ENCODE measurements around the gene ZNRD2.
A peak's percentile ranks its signal among the peaks of the same experiment; 100 is the strongest.

ZNRD2 gene

DNA sequence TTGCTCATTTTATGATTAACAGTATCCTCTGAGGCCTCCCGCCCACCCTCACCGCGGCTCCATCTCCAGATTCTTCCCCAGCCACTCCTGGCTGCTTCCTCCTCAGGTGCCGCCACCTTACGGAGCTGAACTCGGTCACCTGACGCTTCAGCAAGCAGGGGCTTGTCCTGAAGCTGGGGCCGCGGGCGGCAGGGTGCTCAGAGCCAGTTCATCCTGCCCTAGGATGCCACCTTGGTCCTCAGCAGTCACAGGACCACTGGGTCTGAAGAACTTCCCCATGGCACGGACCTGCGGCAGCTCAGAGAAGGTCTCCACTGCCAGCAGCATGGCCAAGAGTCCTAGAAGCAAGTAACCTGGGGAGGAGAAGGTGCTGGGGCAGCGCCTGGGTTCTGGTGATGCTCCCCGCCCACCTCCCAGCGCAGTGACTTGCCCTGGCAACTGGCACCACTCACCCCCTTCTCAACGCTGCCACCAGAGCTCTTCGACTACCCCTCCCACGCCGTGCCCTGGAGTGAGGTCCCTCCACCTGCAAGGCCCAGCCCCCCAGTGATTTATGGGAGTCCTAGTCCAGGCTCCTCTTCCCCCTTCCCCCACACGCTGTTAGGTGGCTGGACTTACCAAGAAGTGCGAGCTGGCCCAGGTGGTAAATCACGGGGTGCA lies 22.7 kb downstream of the ZNRD2 start:
- Mint-ChIP-seq H3K4me1 (ENCODE audit: low read depth) (peaks cover 38% of the 10 kb centered on the region), H3K9me3 (no peaks in the 10 kb centered on the region), H3K27ac (peak overlapping the region; percentile 57), H3K27me3 (no peaks in the 10 kb centered on the region), H3K36me3 (ENCODE audit: low read depth) (peaks cover 63% of the 10 kb centered on the region), H3K4me3 (no peak overlapping the region)
- DNase-seq, result no peak

DNA sequence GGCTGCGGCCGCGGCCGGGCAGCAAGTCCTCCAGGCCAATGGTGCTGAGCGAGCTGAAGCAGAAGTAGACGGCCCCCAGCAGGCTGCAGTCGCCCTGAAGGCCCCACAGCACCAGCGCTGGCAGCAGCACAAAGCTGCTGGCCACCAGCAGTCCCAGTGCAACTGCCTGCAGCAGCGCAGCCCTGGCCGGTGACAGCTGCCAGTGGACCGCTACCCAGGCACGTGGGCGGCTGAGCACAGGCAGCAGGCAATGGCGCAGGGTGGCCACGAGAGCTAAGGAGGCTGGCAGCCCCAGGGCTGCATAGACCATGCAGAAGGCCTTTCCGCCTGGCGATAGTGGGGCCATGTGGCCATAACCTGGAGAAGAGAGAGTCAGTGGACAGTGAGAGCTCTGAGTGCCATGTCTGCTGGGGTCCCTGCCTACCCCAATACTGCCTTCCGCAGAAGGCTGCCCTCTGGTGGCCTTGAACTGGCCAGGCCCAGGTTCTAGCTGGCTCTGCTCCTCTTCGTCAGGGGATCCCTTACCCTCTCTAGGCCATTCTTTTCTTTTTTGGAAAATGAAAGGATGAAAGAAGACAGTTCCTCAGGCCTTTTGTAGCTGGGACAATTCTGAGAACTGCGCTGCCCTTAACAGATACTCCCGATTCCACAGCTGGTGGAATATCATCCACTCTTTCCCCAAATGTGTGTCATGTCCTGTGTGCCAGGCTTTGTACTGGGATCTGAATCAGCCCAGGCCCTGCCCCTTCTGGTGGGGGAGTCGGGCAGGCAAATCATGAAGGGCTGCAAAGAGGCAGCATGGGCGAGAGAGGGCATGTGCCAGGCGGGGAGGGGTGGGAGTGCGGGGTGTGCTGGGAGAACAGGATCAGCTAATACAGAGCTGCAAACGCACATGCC lies 23.5 kb downstream of the ZNRD2 start:
- H3K4me1 Mint-ChIP-seq (ENCODE audit: low read depth), result peaks cover 30% of the 10 kb centered on the region
- no peaks in the 10 kb centered on the region for H3K27me3 Mint-ChIP-seq
- H3K4me3 Mint-ChIP-seq, result no peak overlapping the region
- H3K27ac Mint-ChIP-seq, result peak overlapping the region; percentile 71
- peak; percentile 67 for DNase-seq
- peaks cover 63% of the 10 kb centered on the region for H3K36me3 Mint-ChIP-seq (ENCODE audit: low read depth)
- no peaks in the 10 kb centered on the region for H3K9me3 Mint-ChIP-seq

GRCh38 chr11:65595131-65595530 lies 24.9 kb downstream of the ZNRD2 start:
- Mint-ChIP-seq H3K4me1 (ENCODE audit: low read depth) (peaks cover 19% of the 10 kb centered on the region), H3K27me3 (no peaks in the 10 kb centered on the region), H3K9me3 (no peaks in the 10 kb centered on the region), H3K27ac (peak overlapping the region; percentile 50), H3K4me3 (no peak overlapping the region), H3K36me3 (ENCODE audit: low read depth) (peaks cover 61% of the 10 kb centered on the region)
- DNase-seq, result no peak

GRCh38 chr11:65595543-65596281 lies 25.4 kb downstream of the ZNRD2 start, which contains the start of gene KCNK7:
Gene KCNK7, minus strand, starts transcription at chr11:65595800. Its CDS starts 28 bp downstream, at chr11:65595772.
- H3K4me3 Mint-ChIP-seq, result no peak within 1 kb of the TSS
- DNase-seq, result no peak
- H3K27ac Mint-ChIP-seq, result peak within 1 kb of the TSS; percentile 67

DNA sequence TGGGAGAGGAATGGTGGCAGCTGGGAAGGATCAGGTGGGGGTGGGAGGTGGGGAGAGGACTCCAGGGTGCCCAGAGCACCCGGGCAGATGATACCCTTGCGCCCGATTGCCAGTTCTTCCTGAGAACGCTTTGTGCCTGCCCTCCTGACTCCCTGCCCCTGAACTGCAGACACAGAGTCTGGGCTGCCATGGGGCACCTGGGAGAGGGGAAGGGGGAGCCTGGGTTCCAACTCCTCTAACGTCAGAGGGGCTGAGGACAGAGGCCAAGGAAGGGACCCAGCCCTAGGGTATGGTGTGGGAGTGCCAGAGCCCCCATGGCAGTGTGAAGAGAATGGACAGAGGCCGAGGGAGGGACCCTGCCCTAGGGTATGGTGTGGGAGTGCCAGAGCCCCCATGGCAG lies 26.2 kb downstream of the ZNRD2 start:
- Mint-ChIP-seq H3K4me3 (no peak overlapping the region), H3K9me3 (no peaks in the 10 kb centered on the region), H3K27ac (no peak overlapping the region), H3K4me1 (ENCODE audit: low read depth) (peaks cover 19% of the 10 kb centered on the region), H3K27me3 (no peaks in the 10 kb centered on the region), H3K36me3 (ENCODE audit: low read depth) (peaks cover 57% of the 10 kb centered on the region)
- no peak for DNase-seq

More at GRCh38 chr11:65595543-65596281, 25.4 kb downstream of the ZNRD2 start, which contains the start of gene KCNK7:
- Mint-ChIP-seq H3K36me3 (ENCODE audit: low read depth) (peaks cover 57% of the 10 kb centered on the region), H3K4me1 (ENCODE audit: low read depth) (peaks cover 19% of the 10 kb centered on the region), H3K27me3 (no peaks in the 10 kb centered on the region), H3K9me3 (no peaks in the 10 kb centered on the region)

DNA sequence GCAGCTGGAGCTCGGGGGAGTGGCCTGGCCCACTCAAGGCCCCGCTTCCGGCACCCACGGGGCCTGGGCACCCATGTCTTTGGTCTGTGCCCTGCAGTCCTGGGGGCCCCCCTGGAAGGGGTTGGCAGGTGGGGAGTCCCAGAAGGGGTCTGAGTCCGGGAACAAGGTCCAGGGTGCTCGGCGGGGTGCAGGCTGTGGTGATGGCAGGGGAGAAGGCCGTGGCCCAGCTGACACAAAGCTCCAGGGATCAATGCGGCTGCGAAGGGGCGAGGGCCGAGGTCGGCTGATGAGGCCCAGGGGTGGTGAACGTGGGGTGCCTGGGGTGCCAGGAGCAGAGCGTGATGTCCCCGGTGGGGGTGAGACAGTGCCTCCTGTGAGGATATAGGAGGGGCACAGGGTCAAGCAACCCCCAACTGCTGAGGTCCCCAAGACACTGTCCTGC lies 28.0 kb downstream of the ZNRD2 start:
- H3K27me3 Mint-ChIP-seq, result no peaks in the 10 kb centered on the region
- H3K27ac Mint-ChIP-seq, result no peak overlapping the region
- H3K36me3 Mint-ChIP-seq (ENCODE audit: low read depth), result peaks cover 57% of the 10 kb centered on the region
- H3K4me3 Mint-ChIP-seq, result no peak overlapping the region
- DNase-seq, result no peak
- H3K4me1 Mint-ChIP-seq (ENCODE audit: low read depth), result peaks cover 19% of the 10 kb centered on the region
- H3K9me3 Mint-ChIP-seq, result no peaks in the 10 kb centered on the region

GRCh38 chr11:65599216-65599954 lies 29.1 kb downstream of the ZNRD2 start:
- peaks cover 12% of the 10 kb centered on the region for H3K4me1 Mint-ChIP-seq (ENCODE audit: low read depth)
- peaks cover 60% of the 10 kb centered on the region for H3K36me3 Mint-ChIP-seq (ENCODE audit: low read depth)
- H3K27me3 Mint-ChIP-seq, result no peaks in the 10 kb centered on the region
- no peak overlapping the region for H3K4me3 Mint-ChIP-seq
- no peaks in the 10 kb centered on the region for H3K9me3 Mint-ChIP-seq
- peak overlapping the region; percentile 17 for H3K27ac Mint-ChIP-seq
- no peak for DNase-seq

- Mint-ChIP-seq H3K27me3 (no peaks in the 10 kb centered on the region), H3K4me3 (no peak overlapping the region), H3K36me3 (ENCODE audit: low read depth) (peaks cover 66% of the 10 kb centered on the region), H3K4me1 (ENCODE audit: low read depth) (peaks cover 11% of the 10 kb centered on the region), H3K9me3 (no peaks in the 10 kb centered on the region), H3K27ac (no peak overlapping the region)
- DNase-seq, result no peak
Observed at GRCh38 chr11:65599955-65600246, 29.6 kb downstream of the ZNRD2 start.

GRCh38 chr11:65604258-65604657 lies 34.0 kb downstream of the ZNRD2 start:
- no peaks in the 10 kb centered on the region for H3K9me3 Mint-ChIP-seq
- H3K4me1 Mint-ChIP-seq (ENCODE audit: low read depth), result peaks cover 9% of the 10 kb centered on the region
- H3K27me3 Mint-ChIP-seq, result no peaks in the 10 kb centered on the region
- peaks cover 79% of the 10 kb centered on the region for H3K36me3 Mint-ChIP-seq (ENCODE audit: low read depth)
- H3K4me3 Mint-ChIP-seq, result no peak overlapping the region
- no peak for DNase-seq
- peak overlapping the region; percentile 50 for H3K27ac Mint-ChIP-seq

- DNase-seq, result no peak
- Mint-ChIP-seq H3K9me3 (no peaks in the 10 kb centered on the region), H3K27me3 (no peaks in the 10 kb centered on the region), H3K36me3 (ENCODE audit: low read depth) (peaks cover 90% of the 10 kb centered on the region), H3K4me3 (no peak overlapping the region), H3K4me1 (ENCODE audit: low read depth) (peaks cover 35% of the 10 kb centered on the region), H3K27ac (no peak overlapping the region)
Observed at GRCh38 chr11:65606876-65607613, 36.8 kb downstream of the ZNRD2 start.

GRCh38 chr11:65607614-65608426 lies 37.5 kb downstream of the ZNRD2 start:
- peak overlapping the region; percentile 65 for H3K27ac Mint-ChIP-seq
- no peaks in the 10 kb centered on the region for H3K9me3 Mint-ChIP-seq
- peaks cover 91% of the 10 kb centered on the region for H3K36me3 Mint-ChIP-seq (ENCODE audit: low read depth)
- DNase-seq, result no peak
- no peak overlapping the region for H3K4me3 Mint-ChIP-seq
- H3K4me1 Mint-ChIP-seq (ENCODE audit: low read depth), result peaks cover 42% of the 10 kb centered on the region
- H3K27me3 Mint-ChIP-seq, result no peaks in the 10 kb centered on the region

GRCh38 chr11:65609229-65609628 lies 39.0 kb downstream of the ZNRD2 start:
- peaks cover 85% of the 10 kb centered on the region for H3K36me3 Mint-ChIP-seq (ENCODE audit: low read depth)
- H3K4me1 Mint-ChIP-seq (ENCODE audit: low read depth), result peaks cover 47% of the 10 kb centered on the region
- no peak for DNase-seq
- H3K9me3 Mint-ChIP-seq, result no peaks in the 10 kb centered on the region
- no peak overlapping the region for H3K4me3 Mint-ChIP-seq
- H3K27ac Mint-ChIP-seq, result peak overlapping the region; percentile 91
- H3K27me3 Mint-ChIP-seq, result no peaks in the 10 kb centered on the region

GRCh38 chr11:65609665-65610064 lies 39.4 kb downstream of the ZNRD2 start:
- Mint-ChIP-seq H3K4me1 (ENCODE audit: low read depth) (peaks cover 47% of the 10 kb centered on the region), H3K4me3 (peak overlapping the region; percentile 20), H3K27me3 (no peaks in the 10 kb centered on the region), H3K9me3 (no peaks in the 10 kb centered on the region), H3K27ac (peak overlapping the region; percentile 91), H3K36me3 (ENCODE audit: low read depth) (peaks cover 84% of the 10 kb centered on the region)
- no peak for DNase-seq
